PFSK-1 (cell line): ENCODE results near the gene SPEF2.

Source experiments
- FOXP2 ChIP-seq: optimal IDR thresholded peaks from 2 replicates; pipeline ENCODE3; 2011; ENCODE audit warnings: borderline replicate concordance, control low read depth, inconsistent platforms; ENCODE audit not compliant: insufficient read depth; ENCODE audit errors: extremely low read length, extremely low read depth
- POLR2AphosphoS5 ChIP-seq: IDR thresholded peaks from 2 replicates; pipeline ENCODE4 v1.6.1; 2012; ENCODE audit warnings: low read depth, mild to moderate bottlenecking, control low read depth, low read length, moderate library complexity
- SIN3A ChIP-seq: IDR thresholded peaks from 2 replicates; pipeline ENCODE4 v1.6.1; 2012; ENCODE audit warnings: mild to moderate bottlenecking, low read length, moderate library complexity, borderline replicate concordance; ENCODE audit not compliant: insufficient read depth
- TAF1 ChIP-seq: IDR thresholded peaks from 2 replicates; pipeline ENCODE4 v1.6.1; 2012; ENCODE audit warnings: low read length, control low read depth, borderline replicate concordance; ENCODE audit not compliant: insufficient read depth
- TF ChIP-seq, protein P1 (sequence below), 2 experiments: IDR thresholded peaks; 2 replicates each; pipeline versions ENCODE4 v1.6.1 to v1.8.0; 2011 to 2012; ENCODE audit warnings: low read depth in 2 of 2, low read length in 2 of 2, control low read depth in 1 of 2, inconsistent platforms in 1 of 2, mild to moderate bottlenecking in 1 of 2, moderate library complexity in 1 of 2; ENCODE audit not compliant: insufficient read depth in 1 of 2

Gene SPEF2

DNA sequence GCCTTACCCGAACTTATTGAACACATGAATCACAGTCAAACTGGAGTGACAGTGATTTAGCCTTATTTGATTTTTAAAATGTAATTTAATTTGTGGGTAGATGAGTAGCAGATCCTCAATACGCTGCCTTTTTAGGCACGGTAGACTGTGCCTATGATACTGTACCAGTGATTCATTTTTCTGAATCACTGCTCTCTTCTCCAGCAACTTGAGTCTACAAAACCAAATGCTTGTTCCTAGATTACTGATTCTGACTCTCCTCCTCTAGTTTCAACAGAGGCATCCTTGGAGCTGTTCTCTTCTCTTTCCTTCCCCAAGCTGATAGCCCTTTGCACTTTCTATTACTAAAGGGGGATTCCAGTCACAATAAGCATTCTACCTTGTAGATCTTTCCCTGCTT lies 144.7 kb downstream of the SPEF2 start:
- TF ChIP-seq SIN3A, result no peak
- TF ChIP-seq POLR2AphosphoS5, result no peak
- no peak for TF ChIP-seq TAF1
- no peak for TF ChIP-seq FOXP2
- TF ChIP-seq, protein P1, sequence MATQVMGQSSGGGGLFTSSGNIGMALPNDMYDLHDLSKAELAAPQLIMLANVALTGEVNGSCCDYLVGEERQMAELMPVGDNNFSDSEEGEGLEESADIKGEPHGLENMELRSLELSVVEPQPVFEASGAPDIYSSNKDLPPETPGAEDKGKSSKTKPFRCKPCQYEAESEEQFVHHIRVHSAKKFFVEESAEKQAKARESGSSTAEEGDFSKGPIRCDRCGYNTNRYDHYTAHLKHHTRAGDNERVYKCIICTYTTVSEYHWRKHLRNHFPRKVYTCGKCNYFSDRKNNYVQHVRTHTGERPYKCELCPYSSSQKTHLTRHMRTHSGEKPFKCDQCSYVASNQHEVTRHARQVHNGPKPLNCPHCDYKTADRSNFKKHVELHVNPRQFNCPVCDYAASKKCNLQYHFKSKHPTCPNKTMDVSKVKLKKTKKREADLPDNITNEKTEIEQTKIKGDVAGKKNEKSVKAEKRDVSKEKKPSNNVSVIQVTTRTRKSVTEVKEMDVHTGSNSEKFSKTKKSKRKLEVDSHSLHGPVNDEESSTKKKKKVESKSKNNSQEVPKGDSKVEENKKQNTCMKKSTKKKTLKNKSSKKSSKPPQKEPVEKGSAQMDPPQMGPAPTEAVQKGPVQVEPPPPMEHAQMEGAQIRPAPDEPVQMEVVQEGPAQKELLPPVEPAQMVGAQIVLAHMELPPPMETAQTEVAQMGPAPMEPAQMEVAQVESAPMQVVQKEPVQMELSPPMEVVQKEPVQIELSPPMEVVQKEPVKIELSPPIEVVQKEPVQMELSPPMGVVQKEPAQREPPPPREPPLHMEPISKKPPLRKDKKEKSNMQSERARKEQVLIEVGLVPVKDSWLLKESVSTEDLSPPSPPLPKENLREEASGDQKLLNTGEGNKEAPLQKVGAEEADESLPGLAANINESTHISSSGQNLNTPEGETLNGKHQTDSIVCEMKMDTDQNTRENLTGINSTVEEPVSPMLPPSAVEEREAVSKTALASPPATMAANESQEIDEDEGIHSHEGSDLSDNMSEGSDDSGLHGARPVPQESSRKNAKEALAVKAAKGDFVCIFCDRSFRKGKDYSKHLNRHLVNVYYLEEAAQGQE (IDR thresholded peaks at IDR 0.05; ENCODE audit: insufficient read depth in 1 of 2, low read depth in 2 of 2, low read length in 2 of 2), result no peak

DNA sequence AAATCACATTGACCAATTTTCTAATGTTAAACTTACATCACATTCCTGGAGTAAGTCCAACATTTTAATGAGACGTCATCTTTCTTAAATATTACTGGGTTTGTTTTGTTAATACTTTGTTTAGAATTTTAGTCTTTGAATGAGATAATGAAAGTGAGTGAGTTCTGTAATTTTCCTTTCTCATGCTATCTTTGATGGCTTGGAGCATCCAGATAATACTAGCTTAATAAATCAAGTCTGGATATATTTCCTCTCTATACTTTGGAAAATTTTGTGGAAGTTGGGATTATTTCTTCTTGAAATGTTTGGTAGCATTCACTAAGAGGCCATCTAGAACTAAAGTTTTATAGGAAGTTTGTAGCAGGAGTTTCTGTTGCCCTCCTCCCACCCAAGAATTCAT lies 148.3 kb downstream of the SPEF2 start:
- TF ChIP-seq TAF1 (no peak), FOXP2 (no peak), SIN3A (no peak), POLR2AphosphoS5 (no peak)
- TF ChIP-seq, protein P1 (IDR thresholded peaks at IDR 0.05; ENCODE audit: insufficient read depth in 1 of 2, low read depth in 2 of 2, low read length in 2 of 2), result no peak

DNA sequence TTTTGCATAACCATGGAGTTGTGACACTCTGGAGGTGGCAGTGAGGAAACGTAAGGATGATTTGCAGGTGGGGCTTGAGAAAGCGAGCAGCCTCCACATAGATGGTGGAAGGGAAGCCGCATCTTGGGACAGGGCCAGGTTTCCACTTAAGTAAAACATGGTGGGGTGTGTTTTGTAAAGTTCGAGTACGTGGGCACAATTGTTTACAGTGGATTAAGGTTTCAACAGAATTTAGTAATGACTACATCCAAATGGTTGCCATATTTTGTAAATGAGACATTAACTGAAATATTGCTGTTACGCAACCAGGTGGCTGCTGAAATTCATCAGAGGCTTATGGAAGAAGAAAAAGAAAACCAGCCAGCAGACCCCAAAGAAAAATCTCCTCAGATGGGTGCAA lies 153.6 kb downstream of the SPEF2 start:
- TF ChIP-seq POLR2AphosphoS5 (no peak), SIN3A (no peak), FOXP2 (no peak), TAF1 (no peak)
- TF ChIP-seq, protein P1 (IDR thresholded peaks at IDR 0.05; ENCODE audit: insufficient read depth in 1 of 2, low read depth in 2 of 2, low read length in 2 of 2), result no peak

DNA sequence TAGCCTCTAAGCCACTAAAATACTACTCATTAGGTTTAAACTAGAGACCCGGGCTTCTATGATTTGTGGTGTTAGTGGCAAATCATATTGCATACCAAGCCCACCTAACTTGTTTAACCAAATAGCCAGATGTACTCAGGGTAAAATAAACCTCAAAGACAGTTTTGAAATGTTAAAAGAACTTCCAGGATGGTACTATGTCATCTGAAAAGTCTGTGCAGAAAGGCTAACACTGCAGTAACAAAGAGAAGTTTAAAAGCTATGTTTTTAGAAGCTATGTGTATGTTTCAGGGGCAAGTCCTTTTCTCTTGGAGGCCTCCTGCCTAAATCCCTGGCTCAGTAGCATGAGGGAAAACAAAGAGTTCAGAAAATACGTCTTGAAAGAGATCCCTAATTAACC lies 154.2 kb downstream of the SPEF2 start:
- TF ChIP-seq POLR2AphosphoS5, result no peak
- TF ChIP-seq SIN3A, result no peak
- no peak for TF ChIP-seq TAF1
- no peak for TF ChIP-seq FOXP2
- TF ChIP-seq, protein P1 (IDR thresholded peaks at IDR 0.05; ENCODE audit: insufficient read depth in 1 of 2, low read depth in 2 of 2, low read length in 2 of 2), result no peak

DNA sequence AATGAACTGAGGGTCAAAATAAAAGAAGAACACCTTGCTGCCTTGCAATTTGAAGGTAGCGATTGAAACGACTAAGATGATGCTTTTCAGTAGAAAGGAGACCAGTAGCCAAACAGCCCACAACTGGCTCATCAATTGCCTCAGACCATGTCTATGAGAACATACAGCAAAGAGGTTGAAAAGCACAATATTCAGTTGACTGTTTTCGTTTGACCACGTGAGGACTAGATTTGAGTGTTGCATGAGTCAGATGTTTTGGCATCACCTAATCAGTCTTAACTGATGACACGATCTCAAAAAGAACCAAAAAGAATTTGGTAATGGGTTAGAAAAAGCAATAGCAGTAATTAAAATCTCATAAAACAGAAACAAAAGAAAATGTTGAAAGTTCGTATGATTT lies 156.3 kb downstream of the SPEF2 start:
- TF ChIP-seq FOXP2, result no peak
- TF ChIP-seq, protein P1 (IDR thresholded peaks at IDR 0.05; ENCODE audit: insufficient read depth in 1 of 2, low read depth in 2 of 2, low read length in 2 of 2), result no peak
- TF ChIP-seq POLR2AphosphoS5, result no peak
- no peak for TF ChIP-seq SIN3A
- no peak for TF ChIP-seq TAF1
